Omental fat pad (tissue), 4 donors: Measurements from ENCODE around the gene CEP128. TPM values are rescaled to one million over a fixed set of nuclear protein-coding genes. Genes with fewer than 3 reads are reported as not detected.

Source experiments
- ATAC-seq: fragments of 150-250 bp; one replicate; pipeline ENCODE4 v1.9.1; 2016; ENCODE audit warnings: mild to moderate bottlenecking, moderate library complexity; ENCODE audit not compliant: low FRiP score
- DNase-seq: peaks from one replicate; pipeline ENCODE4 v3.0.0-alpha.2; 2019; ENCODE audit warnings: low spot score
- total RNA-seq, 4 donors: library from RNA; depleted of rRNA; stranded (reverse); fragments of >200 nt; gene quantifications; one replicate each; pipeline ENCODE4 v1.1.0, GENCODE V29; 2016
- TF ChIP-seq, protein P1 (sequence below), 3 donors: fragments of 450-650 bp; IDR thresholded peaks; one replicate each; pipeline ENCODE4 v1.5.1; 2016 to 2017; ENCODE audit warnings: antibody characterized with exemption in 3 of 3, mild to moderate bottlenecking in 3 of 3, moderate library complexity in 2 of 3

The CEP128 gene
- total RNA-seq, 4 donors from 2014 or later: 3.5 to 13.1 (median 4.6) TPM

DNA sequence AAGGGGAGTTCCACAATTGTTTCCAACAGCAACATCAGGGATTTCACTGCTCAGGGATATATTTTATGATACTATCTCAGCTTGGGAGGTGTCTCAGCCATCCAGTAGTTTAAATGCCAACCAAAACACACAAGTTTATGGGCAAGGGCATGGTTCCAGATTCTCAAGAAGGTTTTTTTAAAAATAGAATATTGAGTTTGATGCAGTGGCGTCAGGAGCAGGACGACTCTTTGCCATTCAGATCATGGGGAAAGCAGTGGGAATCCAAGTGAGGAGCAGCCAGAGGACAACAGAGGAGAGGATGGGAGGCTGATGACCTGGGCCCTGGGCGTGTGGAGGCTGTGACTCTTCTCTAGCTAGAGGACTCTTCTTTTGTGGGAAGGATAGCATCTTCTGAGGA lies 39.6 kb upstream of the CEP128 start:
- DNase-seq (no peak), ATAC-seq (no peak)
- TF ChIP-seq, protein P1, sequence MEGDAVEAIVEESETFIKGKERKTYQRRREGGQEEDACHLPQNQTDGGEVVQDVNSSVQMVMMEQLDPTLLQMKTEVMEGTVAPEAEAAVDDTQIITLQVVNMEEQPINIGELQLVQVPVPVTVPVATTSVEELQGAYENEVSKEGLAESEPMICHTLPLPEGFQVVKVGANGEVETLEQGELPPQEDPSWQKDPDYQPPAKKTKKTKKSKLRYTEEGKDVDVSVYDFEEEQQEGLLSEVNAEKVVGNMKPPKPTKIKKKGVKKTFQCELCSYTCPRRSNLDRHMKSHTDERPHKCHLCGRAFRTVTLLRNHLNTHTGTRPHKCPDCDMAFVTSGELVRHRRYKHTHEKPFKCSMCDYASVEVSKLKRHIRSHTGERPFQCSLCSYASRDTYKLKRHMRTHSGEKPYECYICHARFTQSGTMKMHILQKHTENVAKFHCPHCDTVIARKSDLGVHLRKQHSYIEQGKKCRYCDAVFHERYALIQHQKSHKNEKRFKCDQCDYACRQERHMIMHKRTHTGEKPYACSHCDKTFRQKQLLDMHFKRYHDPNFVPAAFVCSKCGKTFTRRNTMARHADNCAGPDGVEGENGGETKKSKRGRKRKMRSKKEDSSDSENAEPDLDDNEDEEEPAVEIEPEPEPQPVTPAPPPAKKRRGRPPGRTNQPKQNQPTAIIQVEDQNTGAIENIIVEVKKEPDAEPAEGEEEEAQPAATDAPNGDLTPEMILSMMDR (IDR thresholded peaks at IDR 0.05): no peak

GRCh38 chr14:80979951-80980350 lies 38.4 kb upstream of the CEP128 start:
- no peak for ATAC-seq
- TF ChIP-seq, protein P1 (IDR thresholded peaks at IDR 0.05): no peak
- DNase-seq: no peak

GRCh38 chr14:80978403-80978802 lies 36.9 kb upstream of the CEP128 start:
- TF ChIP-seq, protein P1 (IDR thresholded peaks at IDR 0.05): no peak
- no peak for DNase-seq
- ATAC-seq: no peak

DNA sequence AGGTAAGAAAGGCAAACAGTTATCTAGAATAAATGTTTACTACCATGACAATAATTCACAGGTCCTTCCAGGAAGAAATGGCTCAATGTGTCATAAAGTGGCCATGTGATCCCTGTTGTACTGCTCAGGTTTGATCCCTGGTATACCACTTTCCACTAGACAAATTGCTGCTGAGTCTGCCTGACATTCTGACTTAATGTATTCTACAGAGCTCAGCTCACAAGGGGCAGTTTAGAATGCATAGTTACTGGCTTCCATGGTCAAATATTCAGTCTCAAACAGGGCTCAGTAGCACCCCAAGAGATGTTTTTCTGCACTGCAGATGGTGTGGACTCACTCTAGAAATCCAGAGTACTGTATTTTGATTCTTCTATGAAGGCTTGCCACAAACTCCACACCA lies 35.7 kb upstream of the CEP128 start:
- ATAC-seq: no peak
- no peak for DNase-seq
- TF ChIP-seq, protein P1 (IDR thresholded peaks at IDR 0.05): no peak

GRCh38 chr14:80974679-80975078 lies 33.1 kb upstream of the CEP128 start:
- ATAC-seq (no peak), DNase-seq (no peak)
- TF ChIP-seq, protein P1 (IDR thresholded peaks at IDR 0.05): no peak

DNA sequence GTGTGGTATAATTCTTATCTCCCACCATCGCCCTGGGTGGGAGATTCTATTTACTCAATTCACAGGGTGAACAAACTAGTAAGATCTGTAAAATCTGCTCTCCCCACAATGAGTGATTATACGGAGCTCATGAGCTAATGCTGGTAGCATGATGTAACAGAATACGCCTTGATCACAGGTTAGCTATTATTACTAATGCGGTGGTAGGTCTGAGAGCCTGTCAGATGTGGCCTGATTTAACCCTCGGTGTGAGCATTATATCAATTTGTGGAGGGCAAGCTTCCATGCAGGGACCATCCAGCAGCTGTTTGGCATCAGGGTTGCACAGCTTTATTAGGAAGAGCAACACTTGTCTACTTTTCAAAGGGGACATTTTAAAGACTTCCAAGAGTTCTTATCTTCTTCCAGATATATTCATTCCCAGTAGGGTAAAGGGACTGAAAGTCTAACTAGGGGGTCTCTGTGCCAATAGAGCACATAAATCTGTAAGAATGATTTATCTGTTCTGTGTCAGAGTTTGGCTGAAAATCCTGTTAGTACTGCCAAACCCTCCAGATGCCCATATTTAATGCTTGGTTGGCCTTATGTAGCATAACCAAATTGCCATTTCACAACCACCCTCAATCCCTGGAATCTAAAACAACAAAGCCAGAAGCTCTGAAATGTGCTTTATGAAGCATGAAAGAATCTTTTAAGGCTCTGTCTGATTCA lies 32.5 kb upstream of the CEP128 start:
- TF ChIP-seq, protein P1 (IDR thresholded peaks at IDR 0.05): no peak
- ATAC-seq: peak; percentile 73
- no peak for DNase-seq

DNA sequence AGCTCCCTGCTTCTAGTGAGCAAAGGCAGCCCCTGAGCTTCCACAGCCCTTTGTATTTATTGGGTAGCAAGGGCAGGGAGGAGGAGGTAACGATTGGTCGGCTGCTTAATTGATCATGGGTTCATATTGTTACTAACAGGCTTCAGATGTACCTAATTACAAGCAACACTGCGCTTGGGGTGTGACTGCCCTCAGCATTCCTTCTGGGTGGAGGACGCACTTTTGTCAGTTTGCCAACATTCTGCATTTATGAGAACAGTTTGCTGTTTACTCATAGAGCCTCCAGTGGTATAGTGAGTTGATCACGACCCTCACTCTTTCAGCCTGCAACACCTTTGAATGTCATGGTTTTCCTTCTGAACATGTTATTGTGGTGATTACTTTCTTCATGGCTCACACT lies 23.5 kb upstream of the CEP128 start:
- DNase-seq (no peak), ATAC-seq (no peak)
- TF ChIP-seq, protein P1 (IDR thresholded peaks at IDR 0.05): no peak
